ENCODE measurements around the gene SMCHD1.

GRCh38 chr18:2824865-2825264 lies 169.3 kb downstream of the SMCHD1 start:
- TF ChIP-seq CEBPB (IDR thresholded peaks at IDR 0.05) (no peak), SMC3 (IDR thresholded peaks at IDR 0.05) (no peak), CTCF (IDR thresholded peaks at IDR 0.05) (no peak), USF2 (IDR thresholded peaks at IDR 0.05) (no peak), ELK1 (IDR thresholded peaks at IDR 0.05; ENCODE audit: low read depth, low read length) (no peak), KDM1A (IDR thresholded peaks at IDR 0.05; ENCODE audit: low read depth) (no peak), REST (IDR thresholded peaks at IDR 0.05) (no peak), NR3C1 (IDR thresholded peaks at IDR 0.05) (no peak), EP300 (IDR thresholded peaks at IDR 0.05) (no peak)

All from A549 (cell line).